NCI-H2227 treated with DMSO at 0.1 percent for 48 hours (cell line): ENCODE measurements around the gene CAMLG.

Experiments used
- DNase-seq: peaks from one replicate; lab custom pipeline; 2025; lab: John Stamatoyannopoulos, UW

The CAMLG gene

GRCh38 chr5:134784241-134784920, 46.0 kb downstream of the CAMLG start:
- no peak for DNase-seq

- no peak for DNase-seq
Measured at GRCh38 chr5:134784946-134785620, 46.7 kb downstream of the CAMLG start.

GRCh38 chr5:134787692-134788091, 49.3 kb downstream of the CAMLG start:
- no peak for DNase-seq

DNA sequence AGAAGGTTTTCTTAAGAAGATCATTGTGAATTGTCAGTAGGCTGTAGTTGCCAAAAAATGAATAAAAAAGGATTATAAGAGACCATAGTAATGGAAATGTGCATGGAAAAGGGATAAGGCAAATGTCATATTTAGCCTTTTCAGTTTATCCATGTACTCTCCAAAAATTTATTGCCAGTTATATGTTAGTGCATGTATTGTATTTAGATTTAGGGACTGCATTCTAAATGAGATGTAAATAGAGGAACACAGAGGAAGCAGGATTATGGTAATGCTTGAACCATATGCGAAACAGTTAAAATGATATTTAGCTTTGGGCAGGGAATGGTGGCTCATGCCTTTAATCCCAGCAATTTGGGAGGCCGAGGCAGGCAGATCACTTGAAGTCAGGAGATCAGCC, 53.2 kb downstream of the CAMLG start:
- no peak for DNase-seq

GRCh38 chr5:134792286-134792685, 53.9 kb downstream of the CAMLG start:
- no peak for DNase-seq

DNA sequence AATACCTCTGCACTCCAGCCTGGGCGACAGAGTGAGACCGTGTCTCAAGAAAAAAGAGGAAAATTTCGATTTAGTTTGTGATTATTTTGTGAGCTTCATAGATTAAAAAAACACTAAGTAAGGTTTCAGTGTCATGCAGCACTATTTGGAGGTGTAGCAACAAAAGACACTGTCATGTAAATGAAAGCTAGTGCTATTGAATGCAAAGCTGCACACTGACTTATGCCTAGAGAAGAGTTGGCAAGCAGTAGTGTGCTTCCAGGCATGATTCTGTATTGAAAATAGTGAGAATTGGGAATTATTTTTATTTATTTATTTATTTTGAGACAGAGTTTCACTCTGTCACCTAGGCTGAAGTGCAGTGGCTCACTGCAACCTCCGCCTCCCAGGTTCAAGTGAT, 54.8 kb downstream of the CAMLG start:
- no peak for DNase-seq

GRCh38 chr5:134794082-134794481, 55.7 kb downstream of the CAMLG start:
- no peak for DNase-seq

- no peak for DNase-seq
Measured at GRCh38 chr5:134794819-134795218, 56.5 kb downstream of the CAMLG start.

DNA sequence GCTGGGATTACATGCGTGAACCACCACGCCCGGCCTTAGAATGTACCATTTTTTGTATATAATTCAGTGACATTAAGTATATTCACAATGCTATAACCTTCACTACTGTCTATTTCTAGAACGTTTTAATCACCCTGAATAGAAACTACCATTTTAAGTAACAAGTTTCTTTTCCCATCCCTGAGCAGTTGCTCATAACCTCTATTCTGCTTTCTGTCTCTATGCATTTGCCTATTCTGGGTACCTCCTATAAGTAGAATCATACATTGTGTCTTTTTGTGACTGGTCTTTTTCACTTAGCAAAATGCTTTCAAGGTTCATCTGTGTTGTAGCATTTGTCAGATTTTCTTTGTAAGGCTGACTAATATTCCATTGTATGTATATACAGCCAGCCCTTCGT, 60.1 kb downstream of the CAMLG start:
- no peak for DNase-seq
